AG04449 (cell line): Measurements from ENCODE around the gene ADAMTSL2.

Experiments
- CTCF ChIA-PET: fragments of 350-600 bp; formaldehyde crosslinking; extraction: SDS; loops from one replicate; lab custom pipeline; 2021; ENCODE audit warnings: antibody characterized with exemption; lab: Yijun Ruan, JAX
- POLR2A ChIA-PET: fragments of 400-600, 350-600 bp; formaldehyde crosslinking; extraction: SDS; loops from one replicate; lab custom pipeline; 2020; ENCODE audit warnings: antibody characterized with exemption, inconsistent platforms; lab: Yijun Ruan, JAX
- DNase-seq: peaks from one replicate; pipeline ENCODE4 v3.0.0-alpha.2; 2010; ENCODE audit warnings: low read depth, low spot score
- H3K4me3 ChIP-seq: 2 replicates; pipeline ENCODE4 v1.5.1; 2011; ENCODE audit warnings: low read depth, mild to moderate bottlenecking, control low read depth, low read length
- TF ChIP-seq, protein P1 (sequence below): IDR thresholded peaks from one replicate; pipeline ENCODE4 v1.5.1; 2011; ENCODE audit warnings: mild to moderate bottlenecking, moderate library complexity, low read length, control low read depth, inconsistent platforms; ENCODE audit not compliant: insufficient read depth; ENCODE audit errors: missing control alignments

The ADAMTSL2 gene

DNA sequence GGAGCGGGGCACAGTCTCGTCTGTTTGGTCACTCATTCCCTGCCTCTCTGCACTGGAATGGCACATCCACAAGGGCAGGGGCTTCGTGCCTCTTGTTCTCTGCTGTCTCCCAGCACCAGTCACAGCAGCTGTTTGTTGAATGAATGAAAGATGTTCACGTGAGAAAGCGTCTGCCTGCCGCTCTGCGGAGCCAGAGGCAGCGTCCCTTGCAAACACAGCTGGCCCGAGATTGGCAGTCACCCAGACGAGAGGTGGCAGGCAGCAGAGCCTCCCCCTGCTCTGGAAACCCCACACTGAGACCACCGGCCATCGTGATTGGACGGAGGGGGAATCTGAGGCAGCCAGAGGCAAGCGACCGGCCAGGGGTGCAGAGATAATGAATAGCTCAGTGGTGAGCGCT is 80.7 kb downstream of the ADAMTSL2 start:
- no peak for DNase-seq
- CTCF ChIA-PET: interaction anchor here (0.8 kb wide), 1 partner anchor 593 kb away, joined by 3 read pairs; no protein-coding TSS in a partner anchor
- H3K4me3 ChIP-seq: no peak overlapping the region
- POLR2A ChIA-PET: no interaction called here
- TF ChIP-seq, protein P1, sequence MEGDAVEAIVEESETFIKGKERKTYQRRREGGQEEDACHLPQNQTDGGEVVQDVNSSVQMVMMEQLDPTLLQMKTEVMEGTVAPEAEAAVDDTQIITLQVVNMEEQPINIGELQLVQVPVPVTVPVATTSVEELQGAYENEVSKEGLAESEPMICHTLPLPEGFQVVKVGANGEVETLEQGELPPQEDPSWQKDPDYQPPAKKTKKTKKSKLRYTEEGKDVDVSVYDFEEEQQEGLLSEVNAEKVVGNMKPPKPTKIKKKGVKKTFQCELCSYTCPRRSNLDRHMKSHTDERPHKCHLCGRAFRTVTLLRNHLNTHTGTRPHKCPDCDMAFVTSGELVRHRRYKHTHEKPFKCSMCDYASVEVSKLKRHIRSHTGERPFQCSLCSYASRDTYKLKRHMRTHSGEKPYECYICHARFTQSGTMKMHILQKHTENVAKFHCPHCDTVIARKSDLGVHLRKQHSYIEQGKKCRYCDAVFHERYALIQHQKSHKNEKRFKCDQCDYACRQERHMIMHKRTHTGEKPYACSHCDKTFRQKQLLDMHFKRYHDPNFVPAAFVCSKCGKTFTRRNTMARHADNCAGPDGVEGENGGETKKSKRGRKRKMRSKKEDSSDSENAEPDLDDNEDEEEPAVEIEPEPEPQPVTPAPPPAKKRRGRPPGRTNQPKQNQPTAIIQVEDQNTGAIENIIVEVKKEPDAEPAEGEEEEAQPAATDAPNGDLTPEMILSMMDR: no peak

DNA sequence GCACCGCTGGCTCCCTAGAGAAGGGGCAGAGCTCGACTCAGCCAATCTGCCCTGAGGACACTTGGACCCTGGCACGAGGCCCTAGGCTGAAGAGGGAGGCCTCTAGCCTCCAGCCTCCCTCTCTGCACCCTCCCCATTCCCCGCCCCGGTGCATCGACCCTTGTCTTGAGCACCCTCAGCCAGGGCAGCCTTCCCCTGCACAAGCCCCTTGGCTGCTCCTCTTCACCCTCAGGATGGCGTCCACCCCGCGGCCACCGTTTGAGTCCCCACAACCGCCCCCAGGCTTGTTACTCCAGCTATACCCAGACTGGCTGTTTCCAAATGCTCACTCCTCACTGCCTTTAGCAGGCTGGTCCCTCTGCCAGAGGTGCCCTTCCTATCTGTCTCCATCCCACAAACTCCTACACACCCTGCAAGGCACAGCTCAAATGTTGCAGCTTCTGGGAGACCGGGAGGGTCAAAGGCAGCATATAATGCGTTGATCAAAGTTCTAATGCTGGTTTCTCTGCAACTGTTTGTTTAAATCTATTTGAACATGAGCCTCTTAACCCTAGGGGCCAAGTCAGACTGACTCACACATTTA is 81.2 kb downstream of the ADAMTSL2 start:
- CTCF ChIA-PET: interaction anchor here (0.8 kb wide), 1 partner anchor 593 kb away, joined by 3 read pairs; no protein-coding TSS in a partner anchor
- POLR2A ChIA-PET: no interaction called here
- no peak overlapping the region for H3K4me3 ChIP-seq
- TF ChIP-seq, protein P1: no peak
- no peak for DNase-seq

DNA sequence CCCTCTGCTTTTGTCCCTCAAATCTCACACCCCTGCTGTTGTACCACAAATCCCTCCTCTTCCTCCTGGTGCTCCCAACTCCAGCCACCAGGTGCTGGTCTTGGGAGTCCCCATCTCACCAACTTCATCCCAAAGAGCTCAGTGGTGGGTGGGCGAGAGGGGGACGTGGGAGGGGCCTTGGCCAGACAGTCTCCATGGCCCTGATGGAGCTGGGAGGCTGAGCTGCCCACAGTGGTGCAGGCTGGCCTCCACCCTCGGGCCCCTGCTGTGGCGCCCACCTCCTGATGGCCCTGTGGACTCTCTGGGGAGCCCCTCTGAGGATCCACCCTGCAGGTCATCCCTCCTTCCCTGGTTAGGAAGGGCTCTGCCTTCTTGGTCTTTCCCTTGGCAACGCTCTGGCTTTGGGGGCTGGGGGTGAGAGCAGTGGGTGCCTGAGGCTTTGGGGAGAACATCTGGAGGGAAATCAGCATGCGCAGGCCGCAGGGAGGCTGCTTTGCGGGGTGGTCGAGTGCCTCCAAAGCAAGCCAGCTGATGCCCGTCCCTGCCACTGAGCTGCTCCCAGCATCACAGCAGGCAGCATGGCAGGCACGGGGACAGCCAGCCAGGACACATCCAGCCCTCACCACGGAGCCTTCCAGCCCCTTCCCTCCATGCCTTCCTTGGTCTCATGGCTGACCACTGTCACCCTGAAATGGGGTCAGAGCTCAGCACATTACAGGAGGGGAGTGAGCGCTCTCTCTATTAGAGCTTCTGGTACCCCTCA is 82.3 kb downstream of the ADAMTSL2 start:
- ChIA-PET POLR2A (no interaction called here), CTCF (no interaction called here)
- TF ChIP-seq, protein P1: no peak
- no peak for DNase-seq
- H3K4me3 ChIP-seq: no peak overlapping the region

DNA sequence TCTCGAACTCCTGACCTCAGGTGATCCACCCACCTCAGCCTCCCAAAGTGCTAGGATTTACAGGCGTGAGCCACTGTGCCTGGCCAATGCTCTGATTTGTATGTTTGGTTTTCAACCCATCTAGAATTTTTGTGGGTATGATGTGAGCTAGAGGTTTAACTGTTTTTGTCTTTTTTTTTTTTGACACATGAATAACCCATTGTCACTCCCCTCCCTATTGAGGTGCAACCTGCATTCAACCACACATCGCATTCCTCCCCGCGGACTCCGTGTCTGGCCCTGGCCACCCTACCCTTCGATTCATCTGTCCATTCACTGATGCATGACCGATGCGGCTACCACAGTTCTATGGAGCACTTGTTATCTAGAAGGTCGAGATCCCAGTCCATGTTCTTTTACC is 84.2 kb downstream of the ADAMTSL2 start:
- CTCF ChIA-PET: no interaction called here
- DNase-seq: no peak
- H3K4me3 ChIP-seq: no peak overlapping the region
- POLR2A ChIA-PET: no interaction called here
- TF ChIP-seq, protein P1: no peak

DNA sequence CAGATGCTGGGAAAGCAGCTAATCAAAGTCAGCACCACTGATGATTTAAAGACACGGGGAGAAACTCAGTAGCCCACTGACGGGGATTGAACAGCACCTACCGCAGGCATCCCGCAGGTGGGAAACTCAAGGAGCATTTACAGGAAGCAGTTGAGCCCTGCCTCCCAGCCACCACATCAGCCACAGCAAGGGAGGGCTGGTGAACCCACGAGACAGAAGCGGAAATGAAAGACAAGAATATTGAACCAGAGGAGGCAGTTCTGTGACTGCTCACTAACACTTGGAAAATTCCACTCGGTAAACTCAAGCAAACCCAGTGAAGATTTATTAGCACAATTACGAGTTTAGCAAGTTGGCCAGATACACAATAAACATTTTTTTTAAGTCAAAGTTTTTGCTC is 85.3 kb downstream of the ADAMTSL2 start:
- TF ChIP-seq, protein P1: no peak
- no peak overlapping the region for H3K4me3 ChIP-seq
- ChIA-PET CTCF (no interaction called here), POLR2A (no interaction called here)
- DNase-seq: no peak

DNA sequence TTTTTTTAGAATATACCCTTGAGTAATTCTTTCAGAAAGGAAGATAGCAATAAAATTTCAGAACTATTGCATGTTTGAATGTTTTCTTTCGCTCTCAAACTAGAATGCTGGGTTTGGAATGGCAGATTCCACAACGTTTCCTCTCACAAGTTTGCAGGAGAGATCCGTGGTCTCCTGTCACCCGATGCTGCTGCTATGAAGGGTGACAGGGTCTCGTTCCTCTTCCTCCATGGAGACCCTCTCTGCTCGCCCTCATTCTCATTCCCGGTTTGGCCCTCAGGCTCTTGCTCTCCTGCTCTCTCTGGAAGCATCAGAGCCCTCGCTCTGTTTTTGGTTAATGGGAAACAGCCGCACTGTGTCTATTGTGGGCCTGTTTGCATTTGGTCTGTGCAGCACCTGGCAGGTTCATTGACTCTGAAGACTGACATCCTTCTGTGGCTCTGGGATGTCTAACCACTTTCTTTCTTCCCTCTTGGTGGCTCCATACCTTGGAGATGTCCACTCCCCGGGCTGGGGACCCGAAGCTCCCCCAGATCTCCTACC is 87.3 kb downstream of the ADAMTSL2 start:
- TF ChIP-seq, protein P1: no peak
- no peak overlapping the region for H3K4me3 ChIP-seq
- DNase-seq: no peak
- CTCF ChIA-PET: no interaction called here
- POLR2A ChIA-PET: no interaction called here
